Activated effector memory CD4-positive, alpha-beta T cell treated with anti-CD3 and anti-CD28 coated beads, Interleukin-2, amount 50 U/mL, for 16 hours (primary cell): ENCODE measurements around the gene NAE1.
"Not testable (repeated sequence)": the region's sequence is repeated elsewhere in the genome, so short reads cannot be mapped to it uniquely, and the experiment has no call there.

Experiments used
- DNase-seq: peaks from one replicate; pipeline ENCODE4 v3.0.0-alpha.2; 2020

NAE1 gene

GRCh38 chr16:66830422-66831404 lies at the start of gene NAE1:
Gene NAE1 (minus strand): TSS chr16:66830976. CDS start chr16:66830899, 77 bp downstream.
- DNase-seq = peak; percentile 96

GRCh38 chr16:66878067-66878466 lies 47.3 kb upstream of the NAE1 start:
- peak; percentile 84 for DNase-seq

- no peak for DNase-seq
These were observed 43.5 kb upstream of the NAE1 start for GRCh38 chr16:66874079-66874775.

- no peak for DNase-seq
These were observed 42.9 kb upstream of the NAE1 start for GRCh38 chr16:66873685-66874055.

- DNase-seq = peak; percentile 95
These were observed 42.3 kb upstream of the NAE1 start for GRCh38 chr16:66872943-66873684.

- no peak for DNase-seq
These were observed 41.8 kb upstream of the NAE1 start for GRCh38 chr16:66872559-66872942.

GRCh38 chr16:66871840-66872239 lies 41.1 kb upstream of the NAE1 start:
- no peak for DNase-seq

GRCh38 chr16:66871363-66871762 lies 40.6 kb upstream of the NAE1 start:
- not testable (repeated sequence) for DNase-seq

- no peak for DNase-seq
These were observed 38.6 kb upstream of the NAE1 start for GRCh38 chr16:66869424-66869823.

- DNase-seq = no peak
These were observed 32.9 kb upstream of the NAE1 start for GRCh38 chr16:66863707-66864106.

- peak; percentile 31 for DNase-seq
These were observed 31.3 kb upstream of the NAE1 start for GRCh38 chr16:66862023-66862520.

GRCh38 chr16:66859397-66860068 lies 28.8 kb upstream of the NAE1 start:
- no peak for DNase-seq

GRCh38 chr16:66858740-66859396 lies 28.1 kb upstream of the NAE1 start:
- no peak for DNase-seq

GRCh38 chr16:66857437-66857836 lies 26.7 kb upstream of the NAE1 start:
- DNase-seq = no peak

GRCh38 chr16:66856801-66857200 lies 26.0 kb upstream of the NAE1 start:
- DNase-seq = no peak

GRCh38 chr16:66856184-66856730 lies 25.5 kb upstream of the NAE1 start:
- DNase-seq = no peak

GRCh38 chr16:66853261-66854139 lies 22.7 kb upstream of the NAE1 start:
- no peak for DNase-seq

GRCh38 chr16:66851166-66851964 lies 20.6 kb upstream of the NAE1 start:
- DNase-seq = no peak

- peak; percentile 45 for DNase-seq
These were observed 19.5 kb upstream of the NAE1 start for GRCh38 chr16:66850115-66850815.
